K562 (cell line): Measurements from ENCODE around the gene SLX9. TPM values are rescaled to one million over a fixed set of nuclear protein-coding genes. Genes with fewer than 3 reads are reported as not detected.

ENCODE experiments used
- ATAC-seq: fragments of 200-7000 bp; cut with Tn5 transposase; 3 replicates; pipeline ENCODE4 v1.9.1; 2020; ENCODE audit warnings: moderate library complexity
- BruUV-seq: library from RNA; stranded (reverse); fragments of 400-500 nt; replicated peaks from 2 replicates; lab custom pipeline; 2021; lab: Mats Ljungman, UMichigan
- CTCF ChIA-PET: fragments of 300-600 bp; formaldehyde crosslinking; extraction: SDS; loops from one replicate; lab custom pipeline; 2021; ENCODE audit warnings: low intra/inter-chr PET ratio; lab: Yijun Ruan, JAX
- POLR2A ChIA-PET: fragments of 300-600, 350-650 bp; sonication (Branson Sonifier 250); formaldehyde crosslinking; extraction: SDS; loops from one replicate; lab custom pipeline; 2021; ENCODE audit warnings: antibody characterized with exemption, inconsistent platforms; lab: Yijun Ruan, JAX
- DNase-seq, 4 experiments: peaks; one replicate each; pipeline versions ENCODE4 v3.0.0 to v3.0.0-alpha.2; 2011 to 2018; ENCODE audit warnings: low spot score in 3 of 4, mixed read lengths in 3 of 4; ENCODE audit errors: extremely low read depth in 1 of 4
- FAIRE-seq: peaks from 2 replicates; lab custom pipeline; 2011; peaks lifted over from hg19 to GRCh38; lab: Jason Lieb, UNC
- H2AFZ ChIP-seq: 2 replicates; pipeline ENCODE4 v1.6.0; 2011; ENCODE audit warnings: low read depth, low read length, control low read depth, inconsistent platforms
- H3K27ac ChIP-seq: fragments of 200-600 bp; 3 replicates; pipeline ENCODE4 v1.8.0; 2011; ENCODE audit warnings: low read depth, mild to moderate bottlenecking, control low read depth, inconsistent platforms, low read length, moderate library complexity, mixed read lengths; ENCODE audit errors: extremely low read depth
- H3K27me3 ChIP-seq, 2 experiments: fragments of 300-600 bp in 1 of 2; 2 replicates in 1 of 2; 3 replicates in 1 of 2; pipeline versions ENCODE4 v1.6.0 to v1.8.0; 2011; ENCODE audit warnings: inconsistent platforms in 2 of 2, low read length in 2 of 2, mild to moderate bottlenecking in 1 of 2, mixed read lengths in 1 of 2, moderate library complexity in 1 of 2; ENCODE audit not compliant: control insufficient read depth in 2 of 2, insufficient read depth in 2 of 2
- H3K36me3 ChIP-seq: fragments of 300-600 bp; 3 replicates; pipeline ENCODE4 v1.8.0; 2011; ENCODE audit warnings: mild to moderate bottlenecking, low read length, inconsistent platforms; ENCODE audit not compliant: control insufficient read depth, insufficient read depth
- H3K4me1 ChIP-seq, 2 experiments: fragments of 200-600 bp in 1 of 2; replicated peaks in 1 of 2; 2 replicates in 1 of 2; 3 replicates in 1 of 2; pipeline versions ENCODE4 v1.5.1 to v1.8.0; 2011; ENCODE audit warnings: inconsistent platforms in 2 of 2, low read length in 2 of 2, mild to moderate bottlenecking in 1 of 2, mixed read lengths in 1 of 2, moderate library complexity in 1 of 2; ENCODE audit not compliant: control insufficient read depth in 2 of 2, insufficient read depth in 2 of 2
- H3K4me2 ChIP-seq: 2 replicates; pipeline ENCODE4 v1.6.1; 2011; ENCODE audit warnings: low read length, control low read depth, inconsistent platforms, mixed read lengths; ENCODE audit not compliant: insufficient read depth
- H3K4me3 ChIP-seq: fragments of 200-600 bp; sonication (generic), shearing (Covaris generic); 2 replicates; pipeline ENCODE4 v1.5.1; 2016; ENCODE audit warnings: control low read depth, inconsistent platforms
- H3K79me2 ChIP-seq: fragments of 200-600 bp; 3 replicates; pipeline ENCODE4 v1.8.0; 2011; ENCODE audit warnings: low read length, inconsistent platforms; ENCODE audit not compliant: control insufficient read depth, insufficient read depth
- H3K9ac ChIP-seq, 2 experiments: 2 replicates each; pipeline versions ENCODE4 v1.6.0 to v1.6.1; 2011; ENCODE audit warnings: low read depth in 2 of 2, low read length in 2 of 2, control low read depth in 1 of 2, inconsistent platforms in 1 of 2, mild to moderate bottlenecking in 1 of 2, mixed read lengths in 1 of 2; ENCODE audit not compliant: insufficient read depth in 1 of 2
- H3K9me1 ChIP-seq: one replicate; pipeline ENCODE4 v1.6.0; 2011; ENCODE audit warnings: inconsistent platforms, mild to moderate bottlenecking, low read length, moderate library complexity; ENCODE audit not compliant: control insufficient read depth, insufficient read depth
- H3K9me3 ChIP-seq: replicated peaks from 2 replicates; pipeline ENCODE4 v1.5.1; 2011; ENCODE audit warnings: low read depth, low read length, inconsistent platforms; ENCODE audit not compliant: control insufficient read depth, insufficient read depth
- H4K20me1 ChIP-seq: replicated peaks from 2 replicates; pipeline ENCODE4 v1.6.1; 2011; ENCODE audit warnings: low read length, inconsistent platforms, mixed read lengths; ENCODE audit not compliant: control insufficient read depth, insufficient read depth
- FOSL1 ChIP-seq: fragments of 200-800 bp; sonication (Bioruptor generic); conservative IDR thresholded peaks from 2 replicates; pipeline ENCODE4 v1.6.1; 2016; ENCODE audit warnings: missing genetic modification characterization, missing compliant biosample characterization
- MAFF ChIP-seq: IDR thresholded peaks from 2 replicates; pipeline ENCODE4 v1.6.1; 2012; ENCODE audit warnings: low read length, improper control_type of control experiment
- NFIC ChIP-seq: fragments of 450-650 bp; IDR thresholded peaks from 2 replicates; pipeline ENCODE4 v1.6.1; 2017; ENCODE audit warnings: mild to moderate bottlenecking, inconsistent platforms
- POLR2AphosphoS2 ChIP-seq: IDR thresholded peaks from 2 replicates; pipeline ENCODE4 v1.6.1; 2012; ENCODE audit warnings: low read length, improper control_type of control experiment
- ZNF212 ChIP-seq: fragments of 450-650 bp; formaldehyde crosslinking; IDR thresholded peaks from 2 replicates; pipeline ENCODE4 v1.4.0; 2020; ENCODE audit warnings: mild to moderate bottlenecking
- WGBS: fragments of 100-300 bp; shearing (Covaris generic); methylation state at CpG from one replicate; pipeline ENCODE4 v1.1.6; 2016; ENCODE audit warnings: low coverage, mixed read lengths; ENCODE audit not compliant: insufficient coverage; ENCODE audit errors: missing lambda C conversion rate; 5-methylcytosine and 5-hydroxymethylcytosine counted together
- in situ Hi-C: fragments of 300-500 bp; cut with MboI; formaldehyde crosslinking; loops from 4 replicates; pipeline ENCODE4 v1.15.0; 2018; ENCODE audit warnings: inconsistent platforms, mixed read lengths
- intact Hi-C: fragments of 100-400 bp; cut with micrococcal nuclease; formaldehyde crosslinking; loops from 2 replicates; pipeline ENCODE4 v1.14.2; 2022
- polyA plus RNA-seq, 8 experiments: library from polyadenylated mRNA; depleted of rRNA in 4 of 8; stranded (reverse) in 5 of 8; unstranded in 3 of 8; fragments of >200 nt; fragmentation: Nextera tagmentation in 2 of 8; fragmentation: Illumina TruSeq in 1 of 8; extraction: Ambion mirVana in 2 of 8; extraction: Trizol in 1 of 8; gene quantifications; 2 replicates each; pipeline versions ENCODE4 v1.2.1 to v1.2.3, GENCODE V29; 2011 to 2014; ENCODE audit warnings: inconsistent platforms in 1 of 8, missing spikeins in 1 of 8
- total RNA-seq, 7 experiments: library from RNA; depleted of rRNA in 6 of 7; stranded (reverse); fragments of >200 nt in 6 of 7; fragmentation: Illumina TruSeq in 2 of 7; extraction: Trizol in 2 of 7; gene quantifications; 2 replicates each; pipeline versions ENCODE4 v1.2.1 to v1.2.3, GENCODE V29; 2011 to 2021; ENCODE audit warnings: low replicate concordance in 1 of 7

The SLX9 gene
- total and polyA plus RNA-seq, 9 of the 15 experiments (the other 6 are each of a cell fraction or from before 2014, with no cell fraction given) = 1.2 to 75.5 (median 16.5) TPM

DNA sequence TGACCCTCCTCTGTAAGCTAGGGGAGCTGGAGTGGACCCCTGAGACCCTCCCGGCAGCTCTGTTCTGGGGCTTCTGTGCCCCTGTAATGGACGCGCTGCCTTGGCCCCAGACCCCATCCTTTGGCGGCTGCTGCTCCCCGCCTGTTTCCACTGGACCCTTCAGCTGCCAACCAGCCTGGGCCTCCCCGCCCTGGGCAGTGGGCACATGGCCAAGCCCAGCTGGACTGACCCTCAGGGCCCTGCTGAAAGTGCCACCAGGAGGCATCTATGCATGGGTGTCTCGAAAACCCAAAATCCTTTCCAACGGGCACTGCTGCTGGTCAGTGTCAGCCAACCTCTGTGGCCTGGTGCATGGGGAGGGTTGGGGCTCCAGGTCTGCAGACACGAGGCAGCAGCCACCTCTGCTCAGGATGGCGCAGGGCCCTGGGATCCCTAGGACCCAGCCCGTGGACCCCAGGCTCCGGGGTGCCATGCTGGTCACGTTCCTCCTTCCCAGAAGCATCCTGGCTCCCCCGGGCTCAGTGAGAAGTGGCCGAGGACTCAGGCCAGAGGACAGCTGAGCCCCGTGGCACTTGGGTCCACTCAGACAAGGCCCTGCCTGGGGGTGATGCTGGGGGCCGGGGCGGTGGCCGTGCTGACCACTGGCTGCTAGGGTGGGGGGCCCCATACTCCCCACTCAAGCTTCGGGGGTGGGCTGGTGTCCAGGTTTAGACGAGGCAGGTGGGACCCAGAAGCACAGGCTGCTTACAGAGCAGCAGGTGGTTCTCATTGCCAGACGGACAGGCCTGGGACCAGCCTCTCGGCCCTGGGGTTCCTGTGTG lies 46.9 kb downstream of the SLX9 start:
- H3K9me1 ChIP-seq = peaks cover 4% of the 10 kb centered on the region
- peaks cover 24 to 47% of the 10 kb centered on the region in 2 experiments for H3K27me3 ChIP-seq
- H3K79me2 ChIP-seq = no peaks in the 10 kb centered on the region
- H3K4me2 ChIP-seq = no peak overlapping the region
- DNase-seq (no peak), FAIRE-seq (no peak), ATAC-seq (0 out of 3 replicates have a peak, but pooled peaks have one; percentile 7)
- H4K20me1 ChIP-seq = peaks cover 32% of the 10 kb centered on the region
- H3K4me3 ChIP-seq = no peak overlapping the region
- H3K9me3 ChIP-seq = no peaks in the 10 kb centered on the region
- in situ Hi-C loops = no loop called here
- H3K4me1 ChIP-seq = peaks cover 0 to 71% of the 10 kb centered on the region in 2 experiments; a peak in 1 of 5 replicates
- WGBS = 31% methylated on average over 18 of the region's 23 CpGs
- POLR2A ChIA-PET = no interaction called here
- no peak overlapping the region for H2AFZ ChIP-seq
- CTCF ChIA-PET = no interaction called here
- no peaks in the 10 kb centered on the region for H3K36me3 ChIP-seq
- intact Hi-C loops = no loop called here
- H3K9ac ChIP-seq = 0 out of 4 replicates have a peak overlapping the region, but pooled peaks of 1 of the 2 experiments have one; percentile 20
- no peak for TF ChIP-seq POLR2AphosphoS2
- TF ChIP-seq ZNF212 = no peak
- peak; percentile 9; the same call in 1 of the 2 replicates for TF ChIP-seq NFIC
- no peak for TF ChIP-seq MAFF
- TF ChIP-seq FOSL1 = no peak
- H3K27ac ChIP-seq = no peak overlapping the region
- BruUV-seq = no TSS peak
